ENCODE data around the gene RPL4.
"Not testable (repeated sequence)": the region's sequence is repeated elsewhere in the genome, so short reads cannot be mapped to it uniquely, and the experiment has no call there.

The RPL4 gene

GRCh38 chr15:66504563-66505429, at the start of gene RPL4, which contains the start of gene ZWILCH:
Gene RPL4 (minus strand): TSS chr15:66504855. CDS start chr15:66504790, 65 bp downstream.
Gene ZWILCH (plus strand): TSS chr15:66505326. CDS start chr15:66505339, 13 bp downstream.
- DNase-seq = peak; percentile 48

GRCh38 chr15:66545255-66545654, 40.6 kb upstream of the RPL4 start:
- DNase-seq = no peak

GRCh38 chr15:66542896-66543295, 38.2 kb upstream of the RPL4 start:
- no peak for DNase-seq

- no peak for DNase-seq
Observed at GRCh38 chr15:66535056-66535455, 30.4 kb upstream of the RPL4 start.

- DNase-seq = no peak
Observed at GRCh38 chr15:66524838-66525237, 20.2 kb upstream of the RPL4 start.

GRCh38 chr15:66523926-66524325, 19.3 kb upstream of the RPL4 start:
- no peak for DNase-seq

- DNase-seq = no peak
Observed at GRCh38 chr15:66515901-66516322, 11.3 kb upstream of the RPL4 start.

- no peak for DNase-seq
Observed at GRCh38 chr15:66514586-66514985, 9.9 kb upstream of the RPL4 start.

- no peak for DNase-seq
Observed at GRCh38 chr15:66508293-66508883, 3.7 kb upstream of the RPL4 start.

- DNase-seq = no peak
Observed at GRCh38 chr15:66505818-66506217, 1.2 kb upstream of the RPL4 start.

- no peak for DNase-seq
Observed at GRCh38 chr15:66505430-66505811, 766 bp upstream of the RPL4 start.

- DNase-seq = no peak
Observed at GRCh38 chr15:66503780-66504562, 684 bp downstream of the RPL4 start.

- DNase-seq = not testable (repeated sequence)
Observed at GRCh38 chr15:66503041-66503648, 1.5 kb downstream of the RPL4 start.

- no peak for DNase-seq
Observed at GRCh38 chr15:66502491-66502890, 2.2 kb downstream of the RPL4 start.

- not testable (repeated sequence) for DNase-seq
Observed at GRCh38 chr15:66500346-66500745, 4.3 kb downstream of the RPL4 start.

- DNase-seq = no peak
Observed at GRCh38 chr15:66498501-66499386, 5.9 kb downstream of the RPL4 start.

GRCh38 chr15:66497502-66498455, 6.9 kb downstream of the RPL4 start, which contains the start of gene SNAPC5:
Gene SNAPC5 (minus strand): TSS chr15:66497762. CDS start chr15:66497731, 31 bp downstream.
- peak; percentile 95 for DNase-seq

GRCh38 chr15:66496951-66497501, 7.6 kb downstream of the RPL4 start:
- no peak for DNase-seq

GRCh38 chr15:66494262-66494661, 10.4 kb downstream of the RPL4 start:
- no peak for DNase-seq

GRCh38 chr15:66491846-66492245, 12.8 kb downstream of the RPL4 start:
- DNase-seq = no peak
